A549 (cell line): ENCODE results near the gene TRIM17. TPM values are rescaled to one million over a fixed set of nuclear protein-coding genes. Genes with fewer than 3 reads are reported as not detected.
"Not testable (repeated sequence)": the region's sequence is repeated elsewhere in the genome, so short reads cannot be mapped to it uniquely, and the experiment has no call there.

Experiments
- ATAC-seq, 2 experiments: fragments of 200-7000 bp in 1 of 2; fragments of >200 bp in 1 of 2; cut with Nextera tagmentation in 1 of 2; cut with Tn5 transposase in 1 of 2; 3 replicates each; pipeline versions ENCODE4 v1.8.0 to v1.9.1; 2018 to 2020; ENCODE audit warnings: mild to moderate bottlenecking in 1 of 2, moderate library complexity in 1 of 2
- CTCF ChIA-PET: fragments of 300-600 bp; sonication (Branson Sonifier 250); formaldehyde crosslinking; extraction: SDS; loops from one replicate; lab custom pipeline; 2021; ENCODE audit warnings: antibody characterized with exemption, inconsistent platforms; lab: Yijun Ruan, JAX
- POLR2A ChIA-PET: fragments of 350-600 bp; formaldehyde crosslinking; extraction: SDS; loops from one replicate; lab custom pipeline; 2021; ENCODE audit warnings: antibody characterized with exemption, inconsistent platforms; lab: Yijun Ruan, JAX
- DNase-seq, 2 experiments: peaks; one replicate each; pipeline versions ENCODE4 v3.0.0 to v3.0.0-alpha.2; 2011 to 2016; ENCODE audit warnings: low read depth in 1 of 2, low spot score in 1 of 2
- FAIRE-seq: peaks from 2 replicates; lab custom pipeline; 2011; peaks lifted over from hg19 to GRCh38; lab: Jason Lieb, UNC
- H3K27ac ChIP-seq, 2 experiments: fragments of >200 bp; sonication (Bioruptor Twin); formaldehyde crosslinking; 3 replicates each; pipeline ENCODE4 v1.5.1; 2016 to 2017
- H3K4me1 ChIP-seq: fragments of >200 bp; sonication (Bioruptor Twin); formaldehyde crosslinking; 3 replicates; pipeline ENCODE4 v1.6.1; 2016
- H3K4me2 ChIP-seq: fragments of >200 bp; sonication (Bioruptor Twin); formaldehyde crosslinking; 3 replicates; pipeline ENCODE4 v1.6.1; 2016
- H3K4me3 ChIP-seq: fragments of >200 bp; sonication (Bioruptor Twin); formaldehyde crosslinking; 3 replicates; pipeline ENCODE4 v1.5.1; 2016
- H3K9me3 ChIP-seq: fragments of >200 bp; sonication (Bioruptor Twin); formaldehyde crosslinking; 3 replicates; pipeline ENCODE4 v1.6.1; 2016
- CTCF ChIP-seq: fragments of >200 bp; sonication (Bioruptor Twin); formaldehyde crosslinking; IDR thresholded peaks from 3 replicates; pipeline ENCODE4 v1.5.1; 2016
- EHMT2 ChIP-seq: fragments of 200-600 bp; sonication (generic); IDR thresholded peaks from 2 replicates; pipeline ENCODE4 v1.6.1; 2016; ENCODE audit warnings: antibody characterized with exemption, low read depth, mild to moderate bottlenecking, moderate library complexity
- EP300 ChIP-seq, 2 experiments: fragments of >200 bp; sonication (Bioruptor Twin); formaldehyde crosslinking; IDR thresholded peaks; 2 replicates in 1 of 2; 3 replicates in 1 of 2; pipeline ENCODE4 v1.6.1; 2016 to 2017
- FOSB ChIP-seq: fragments of 250-450 bp; sonication (Bioruptor Pico); IDR thresholded peaks from 2 replicates; pipeline ENCODE4 v1.5.0; 2020; ENCODE audit warnings: mild to moderate bottlenecking, moderate library complexity
- FOXS1 ChIP-seq: fragments of 250-450 bp; sonication (Bioruptor Pico); IDR thresholded peaks from 2 replicates; pipeline ENCODE4 v1.5.0; 2020; ENCODE audit warnings: mild to moderate bottlenecking, moderate library complexity
- HDAC2 ChIP-seq: fragments of 200-600 bp; sonication (generic); IDR thresholded peaks from 2 replicates; pipeline ENCODE4 v1.6.1; 2016
- HEYL ChIP-seq: fragments of 250-450 bp; sonication (Bioruptor Pico); IDR thresholded peaks from 2 replicates; pipeline ENCODE4 v1.8.0; 2021; ENCODE audit warnings: mild to moderate bottlenecking, moderate library complexity
- HOXB13 ChIP-seq: fragments of 250-450 bp; sonication (Bioruptor Pico); IDR thresholded peaks from 2 replicates; pipeline ENCODE4 v1.5.0; 2020; ENCODE audit warnings: low read depth, mild to moderate bottlenecking, moderate library complexity
- HOXB5 ChIP-seq: fragments of 250-450 bp; sonication (Bioruptor Pico); IDR thresholded peaks from 2 replicates; pipeline ENCODE4 v1.5.0; 2020; ENCODE audit warnings: mild to moderate bottlenecking, moderate library complexity
- MAFK ChIP-seq: fragments of 450-650 bp; IDR thresholded peaks from 2 replicates; pipeline ENCODE4 v1.6.1; 2014; ENCODE audit not compliant: partially characterized antibody
- MAX ChIP-seq: IDR thresholded peaks from 2 replicates; pipeline ENCODE4 v1.6.1; 2012
- NR3C1 ChIP-seq: fragments of >200 bp; sonication (Bioruptor Twin); formaldehyde crosslinking; IDR thresholded peaks from 3 replicates; pipeline ENCODE4 v1.6.1; 2017
- PHF8 ChIP-seq: fragments of 200-600 bp; sonication (generic); IDR thresholded peaks from 2 replicates; pipeline ENCODE4 v1.6.1; 2016; ENCODE audit warnings: low read depth, mild to moderate bottlenecking, antibody characterized with exemption, moderate library complexity, borderline replicate concordance
- POLR2AphosphoS2 ChIP-seq: conservative IDR thresholded peaks from 2 replicates; pipeline ENCODE4 v1.6.1; 2012; ENCODE audit warnings: low read length, improper control_type of control experiment, inconsistent platforms
- SMC3 ChIP-seq: fragments of >200 bp; sonication (Bioruptor Twin); formaldehyde crosslinking; IDR thresholded peaks from 3 replicates; pipeline ENCODE4 v1.6.1; 2018; ENCODE audit warnings: inconsistent platforms
- TP53 ChIP-seq: fragments of 250-450 bp; sonication (Bioruptor Pico); IDR thresholded peaks from 2 replicates; pipeline ENCODE4 v1.5.0; 2021; ENCODE audit warnings: mild to moderate bottlenecking, moderate library complexity
- USF2 ChIP-seq: fragments of 450-650 bp; IDR thresholded peaks from 2 replicates; pipeline ENCODE4 v1.6.1; 2014; ENCODE audit warnings: antibody characterized with exemption
- WGBS: methylation state at CpG from one replicate; pipeline ENCODE4 v1.1.6; 2017; ENCODE audit errors: missing lambda C conversion rate; 5-methylcytosine and 5-hydroxymethylcytosine counted together
- polyA plus RNA-seq, 4 experiments: library from polyadenylated mRNA; depleted of rRNA in 3 of 4; stranded (reverse); fragments of >200 nt; fragmentation: RNase III in 1 of 4; extraction: RNeasy Plus Mini Kit Qiagen cat#74134 plus additional on column Dnase treatment in 1 of 4; gene quantifications; 2 replicates in 3 of 4; 3 replicates in 1 of 4; pipeline ENCODE4 v1.2.3, GENCODE V29; 2011 to 2017

Gene TRIM17
- polyA plus RNA-seq, 2 of the 4 experiments (the other 2 are of a cell fraction) = not detected

- FAIRE-seq (no peak), DNase-seq (no peak), ATAC-seq (no peak)
- H3K9me3 ChIP-seq = no peaks in the 10 kb centered on the region
- H3K4me3 ChIP-seq = no peak overlapping the region
- ChIA-PET CTCF (interaction anchor here (1.0 kb wide), 1 partner anchor 21 kb away, joined by 3 read pairs; no protein-coding TSS in a partner anchor), POLR2A (no interaction called here)
- no peaks in the 10 kb centered on the region for H3K4me1 ChIP-seq
- H3K27ac ChIP-seq = no peak overlapping the region
- 90% methylated on average over 7 of the region's 7 CpGs for WGBS
- TF ChIP-seq FOXS1 (CRISPR knock-in tag) (no peak), HEYL (no peak), HOXB5 (CRISPR knock-in tag) (no peak), USF2 (no peak), FOSB (no peak), EP300 (IDR thresholded peaks at IDR 0.05) (no peak), MAFK (no peak), MAX (no peak), HDAC2 (no peak), NR3C1 (no peak), HOXB13 (no peak), POLR2AphosphoS2 (no peak)
- H3K4me2 ChIP-seq = no peak overlapping the region
Measured at GRCh38 chr1:228437424-228437962, 20.8 kb upstream of the TRIM17 start.

- Histone ChIP-seq H3K4me3 (no peak overlapping the region), H3K4me2 (no peak overlapping the region), H3K4me1 (no peaks in the 10 kb centered on the region), H3K9me3 (no peaks in the 10 kb centered on the region), H3K27ac (no peak overlapping the region)
- ATAC-seq (peak; percentile 9 to 35; a peak in 2 of 6 replicates), FAIRE-seq (no peak), DNase-seq (peak in 1 of 2 experiments; percentile 24)
- CTCF ChIA-PET = interaction anchor here (0.6 to 1.1 kb wide), 3 partner anchors 54 to 67 kb away, joined by 3 to 4 read pairs (median 3); no protein-coding TSS in a partner anchor
- POLR2A ChIA-PET = no interaction called here
- WGBS = 72% methylated on average over 4 of the region's 4 CpGs
- no peak for TF ChIP-seq CTCF
- no peak for TF ChIP-seq SMC3
- TF ChIP-seq PHF8 = no peak
- TF ChIP-seq HOXB5 (CRISPR knock-in tag) = no peak
- TF ChIP-seq EHMT2 = no peak
- TF ChIP-seq TP53 (CRISPR knock-in tag) = no peak
Measured at GRCh38 chr1:228434689-228435088, 18.0 kb upstream of the TRIM17 start.

- DNase-seq, H3K9me3 ChIP-seq, H3K4me2 ChIP-seq, H3K4me1 ChIP-seq, H3K27ac ChIP-seq, POLR2A ChIA-PET, FAIRE-seq, H3K4me3 ChIP-seq, ATAC-seq: not testable (repeated sequence)
- 77% methylated on average over 7 of the region's 7 CpGs for WGBS
- CTCF ChIA-PET = interaction anchor here (0.6 to 1.6 kb wide), 5 partner anchors 8 to 67 kb away, joined by 3 to 5 read pairs (median 3); no protein-coding TSS in a partner anchor
Measured at GRCh38 chr1:228433337-228434053, 16.8 kb upstream of the TRIM17 start.
